Stomach (tissue), 4 donors: ENCODE measurements around the gene PLPP4.

Experiments used
- CTCF ChIP-seq, 7 experiments: fragments of 450-650 bp in 4 of 7; fragments of 200-600 bp in 3 of 7; sonication (generic) in 3 of 7; IDR thresholded peaks; one replicate each; pipeline ENCODE4 v1.5.1; 2016 to 2019; ENCODE audit warnings: antibody characterized with exemption in 7 of 7, control low read depth in 2 of 7, mild to moderate bottlenecking in 1 of 7
- POLR2A ChIP-seq, 4 donors: fragments of 450-650 bp; IDR thresholded peaks; one replicate each; pipeline ENCODE4 v1.6.1; 2016; ENCODE audit warnings: antibody characterized with exemption in 4 of 4, control low read depth in 2 of 4, mild to moderate bottlenecking in 1 of 4, moderate library complexity in 1 of 4

DNA sequence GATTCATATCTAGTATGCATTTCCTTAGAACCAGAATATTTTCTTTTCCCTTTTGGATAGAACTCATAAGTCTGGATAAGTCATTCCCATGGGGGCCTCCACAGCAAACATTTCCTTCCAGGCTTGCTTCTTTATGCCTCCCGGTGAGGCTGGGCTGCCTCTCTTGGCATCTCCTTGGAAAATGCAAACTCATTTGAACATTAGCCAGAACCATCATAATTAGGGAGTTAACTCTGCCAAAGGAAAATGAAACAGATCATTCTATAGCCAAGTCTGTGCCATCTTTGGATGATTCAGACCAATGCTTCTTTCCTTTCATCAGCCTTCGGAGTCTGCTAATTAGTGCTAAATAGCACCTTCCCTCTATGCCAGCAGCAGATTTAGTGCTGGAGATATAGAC is 81.1 kb downstream of the PLPP4 start:
- TF ChIP-seq CTCF (IDR thresholded peaks at IDR 0.05) (no peak), POLR2A (IDR thresholded peaks at IDR 0.05) (no peak)
